GM23338 (cell line): ENCODE measurements around the gene SLC12A6. TPM values are rescaled to one million over a fixed set of nuclear protein-coding genes. Genes with fewer than 3 reads are reported as not detected.

Source experiments
- ATAC-seq: fragments of 200-7000 bp; cut with Tn5 transposase; 3 replicates; pipeline ENCODE4 v1.9.1; 2020
- DNase-seq: peaks from one replicate; pipeline ENCODE4 v3.0.0-alpha.2; 2015; ENCODE audit warnings: low spot score
- H2AFZ ChIP-seq: fragments of 200-600 bp; sonication (generic); 2 replicates; pipeline ENCODE4 v1.8.0; 2016; ENCODE audit warnings: antibody characterized with exemption, mild to moderate bottlenecking, moderate library complexity
- H3F3A ChIP-seq: fragments of 200-600 bp; sonication (generic); replicated peaks from 2 replicates; pipeline ENCODE4 v1.8.0; 2017; ENCODE audit warnings: antibody characterized with exemption, mixed run types, low read depth
- H3K27ac ChIP-seq: fragments of 200-600 bp; sonication (generic); 2 replicates; pipeline ENCODE4 v1.6.1; 2016; ENCODE audit warnings: low read depth
- H3K27me3 ChIP-seq: fragments of 200-600 bp; sonication (generic); 2 replicates; pipeline ENCODE4 v1.8.0; 2016; ENCODE audit warnings: mild to moderate bottlenecking, mixed run types, moderate library complexity; ENCODE audit not compliant: insufficient read depth
- H3K36me3 ChIP-seq: fragments of 200-600 bp; sonication (generic); 2 replicates; pipeline ENCODE4 v1.8.0; 2016; ENCODE audit warnings: mild to moderate bottlenecking; ENCODE audit not compliant: insufficient read depth
- H3K4me1 ChIP-seq: fragments of 200-600 bp; sonication (generic); 2 replicates; pipeline ENCODE4 v1.8.0; 2016; ENCODE audit warnings: mild to moderate bottlenecking, moderate library complexity; ENCODE audit not compliant: insufficient read depth
- H3K4me2 ChIP-seq: fragments of 200-600 bp; sonication (generic); 2 replicates; pipeline ENCODE4 v1.7.1; 2017; ENCODE audit warnings: mixed run types
- H3K4me3 ChIP-seq: fragments of 200-600 bp; sonication (generic); 2 replicates; pipeline ENCODE4 v1.6.1; 2016; ENCODE audit warnings: mixed run types
- H3K79me2 ChIP-seq: fragments of 200-600 bp; sonication (generic); replicated peaks from 2 replicates; pipeline ENCODE4 v1.8.0; 2017; ENCODE audit warnings: mild to moderate bottlenecking; ENCODE audit not compliant: insufficient read depth
- H3K9me2 ChIP-seq: fragments of 200-600 bp; sonication (generic); 2 replicates; pipeline ENCODE4 v1.8.0; 2017; ENCODE audit not compliant: insufficient read depth
- H4K20me1 ChIP-seq: fragments of 200-600 bp; sonication (generic); replicated peaks from 2 replicates; pipeline ENCODE4 v1.8.0; 2017; ENCODE audit warnings: mild to moderate bottlenecking; ENCODE audit not compliant: insufficient read depth
- H3K27ac Mint-ChIP-seq: 2 replicates; pipeline ENCODE4 v1.8.0; 2020; ENCODE audit warnings: inconsistent platforms, mild to moderate bottlenecking, moderate library complexity, mixed read lengths
- H3K27me3 Mint-ChIP-seq: 3 replicates; pipeline ENCODE4 v1.8.0; 2022; ENCODE audit warnings: low read depth, mild to moderate bottlenecking, moderate library complexity, mixed read lengths, inconsistent platforms; ENCODE audit not compliant: insufficient read depth, poor library complexity
- H3K36me3 Mint-ChIP-seq: 3 replicates; pipeline ENCODE4 v1.8.0; 2021; ENCODE audit warnings: low read depth, mild to moderate bottlenecking, inconsistent platforms, moderate library complexity, mixed read lengths
- H3K4me1 Mint-ChIP-seq: 3 replicates; pipeline ENCODE4 v1.8.0; 2020; ENCODE audit warnings: mild to moderate bottlenecking, inconsistent platforms, mixed read lengths
- H3K4me3 Mint-ChIP-seq: 3 replicates; pipeline ENCODE4 v1.8.0; 2021; ENCODE audit warnings: moderate library complexity, mild to moderate bottlenecking, inconsistent platforms, mixed read lengths
- H3K9me3 Mint-ChIP-seq: 3 replicates; pipeline ENCODE4 v1.8.0; 2020; ENCODE audit warnings: moderate library complexity, mild to moderate bottlenecking, inconsistent platforms, mixed read lengths
- CTCF ChIP-seq, 2 experiments: fragments of 200-600 bp in 1 of 2; sonication (generic) in 1 of 2; conservative IDR thresholded peaks; 2 replicates each; pipeline versions ENCODE4 v1.5.1 to v1.6.1; 2016 to 2017; ENCODE audit warnings: antibody characterized with exemption in 2 of 2, low read depth in 2 of 2, mild to moderate bottlenecking in 2 of 2, moderate library complexity in 1 of 2
- polyA plus RNA-seq: library from polyadenylated mRNA; unstranded; fragments of >200 nt; fragmentation: Nextera tagmentation; extraction: Ambion mirVana; gene quantifications from 2 replicates; pipeline ENCODE4 v1.2.1, GENCODE V29; 2016
- total RNA-seq: library from RNA; depleted of rRNA; stranded (reverse); fragments of >200 nt; shearing (Covaris generic); gene quantifications from 2 replicates; pipeline ENCODE4 v1.2.3, GENCODE V29; 2014
- TF ChIP-seq, protein P1 (sequence below): fragments of 250-450 bp; sonication (Bioruptor Pico); IDR thresholded peaks from 2 replicates; pipeline ENCODE4 v1.5.0; 2020; ENCODE audit warnings: mild to moderate bottlenecking, moderate library complexity

The SLC12A6 gene
- total and polyA plus RNA-seq, 2 experiments from 2014 or later = 2.4 to 14.1 TPM

GRCh38 chr15:34241376-34242330, 95.9 kb downstream of the SLC12A6 start:
- DNase-seq (peak; percentile 56), ATAC-seq (peak; percentile 75)
- H3K27ac ChIP-seq = no peak overlapping the region
- no peaks in the 10 kb centered on the region for H3K27me3 ChIP-seq
- Mint-ChIP-seq H3K27ac (no peak overlapping the region), H3K4me1 (peaks cover 15% of the 10 kb centered on the region; the same call in 2 of the 3 replicates), H3K9me3 (no peaks in the 10 kb centered on the region), H3K36me3 (no peaks in the 10 kb centered on the region; the same call in 2 of the 3 replicates), H3K4me3 (no peak overlapping the region), H3K27me3 (peaks cover 1% of the 10 kb centered on the region)
- H3K9me2 ChIP-seq = no peaks in the 10 kb centered on the region
- no peaks in the 10 kb centered on the region for H3K79me2 ChIP-seq
- H3K4me3 ChIP-seq = no peak overlapping the region
- H4K20me1 ChIP-seq = no peaks in the 10 kb centered on the region
- no peaks in the 10 kb centered on the region for H3K36me3 ChIP-seq
- H3F3A ChIP-seq = no peaks in the 10 kb centered on the region
- H3K4me2 ChIP-seq = no peak overlapping the region
- no peak overlapping the region for H2AFZ ChIP-seq
- TF ChIP-seq, protein P1, sequence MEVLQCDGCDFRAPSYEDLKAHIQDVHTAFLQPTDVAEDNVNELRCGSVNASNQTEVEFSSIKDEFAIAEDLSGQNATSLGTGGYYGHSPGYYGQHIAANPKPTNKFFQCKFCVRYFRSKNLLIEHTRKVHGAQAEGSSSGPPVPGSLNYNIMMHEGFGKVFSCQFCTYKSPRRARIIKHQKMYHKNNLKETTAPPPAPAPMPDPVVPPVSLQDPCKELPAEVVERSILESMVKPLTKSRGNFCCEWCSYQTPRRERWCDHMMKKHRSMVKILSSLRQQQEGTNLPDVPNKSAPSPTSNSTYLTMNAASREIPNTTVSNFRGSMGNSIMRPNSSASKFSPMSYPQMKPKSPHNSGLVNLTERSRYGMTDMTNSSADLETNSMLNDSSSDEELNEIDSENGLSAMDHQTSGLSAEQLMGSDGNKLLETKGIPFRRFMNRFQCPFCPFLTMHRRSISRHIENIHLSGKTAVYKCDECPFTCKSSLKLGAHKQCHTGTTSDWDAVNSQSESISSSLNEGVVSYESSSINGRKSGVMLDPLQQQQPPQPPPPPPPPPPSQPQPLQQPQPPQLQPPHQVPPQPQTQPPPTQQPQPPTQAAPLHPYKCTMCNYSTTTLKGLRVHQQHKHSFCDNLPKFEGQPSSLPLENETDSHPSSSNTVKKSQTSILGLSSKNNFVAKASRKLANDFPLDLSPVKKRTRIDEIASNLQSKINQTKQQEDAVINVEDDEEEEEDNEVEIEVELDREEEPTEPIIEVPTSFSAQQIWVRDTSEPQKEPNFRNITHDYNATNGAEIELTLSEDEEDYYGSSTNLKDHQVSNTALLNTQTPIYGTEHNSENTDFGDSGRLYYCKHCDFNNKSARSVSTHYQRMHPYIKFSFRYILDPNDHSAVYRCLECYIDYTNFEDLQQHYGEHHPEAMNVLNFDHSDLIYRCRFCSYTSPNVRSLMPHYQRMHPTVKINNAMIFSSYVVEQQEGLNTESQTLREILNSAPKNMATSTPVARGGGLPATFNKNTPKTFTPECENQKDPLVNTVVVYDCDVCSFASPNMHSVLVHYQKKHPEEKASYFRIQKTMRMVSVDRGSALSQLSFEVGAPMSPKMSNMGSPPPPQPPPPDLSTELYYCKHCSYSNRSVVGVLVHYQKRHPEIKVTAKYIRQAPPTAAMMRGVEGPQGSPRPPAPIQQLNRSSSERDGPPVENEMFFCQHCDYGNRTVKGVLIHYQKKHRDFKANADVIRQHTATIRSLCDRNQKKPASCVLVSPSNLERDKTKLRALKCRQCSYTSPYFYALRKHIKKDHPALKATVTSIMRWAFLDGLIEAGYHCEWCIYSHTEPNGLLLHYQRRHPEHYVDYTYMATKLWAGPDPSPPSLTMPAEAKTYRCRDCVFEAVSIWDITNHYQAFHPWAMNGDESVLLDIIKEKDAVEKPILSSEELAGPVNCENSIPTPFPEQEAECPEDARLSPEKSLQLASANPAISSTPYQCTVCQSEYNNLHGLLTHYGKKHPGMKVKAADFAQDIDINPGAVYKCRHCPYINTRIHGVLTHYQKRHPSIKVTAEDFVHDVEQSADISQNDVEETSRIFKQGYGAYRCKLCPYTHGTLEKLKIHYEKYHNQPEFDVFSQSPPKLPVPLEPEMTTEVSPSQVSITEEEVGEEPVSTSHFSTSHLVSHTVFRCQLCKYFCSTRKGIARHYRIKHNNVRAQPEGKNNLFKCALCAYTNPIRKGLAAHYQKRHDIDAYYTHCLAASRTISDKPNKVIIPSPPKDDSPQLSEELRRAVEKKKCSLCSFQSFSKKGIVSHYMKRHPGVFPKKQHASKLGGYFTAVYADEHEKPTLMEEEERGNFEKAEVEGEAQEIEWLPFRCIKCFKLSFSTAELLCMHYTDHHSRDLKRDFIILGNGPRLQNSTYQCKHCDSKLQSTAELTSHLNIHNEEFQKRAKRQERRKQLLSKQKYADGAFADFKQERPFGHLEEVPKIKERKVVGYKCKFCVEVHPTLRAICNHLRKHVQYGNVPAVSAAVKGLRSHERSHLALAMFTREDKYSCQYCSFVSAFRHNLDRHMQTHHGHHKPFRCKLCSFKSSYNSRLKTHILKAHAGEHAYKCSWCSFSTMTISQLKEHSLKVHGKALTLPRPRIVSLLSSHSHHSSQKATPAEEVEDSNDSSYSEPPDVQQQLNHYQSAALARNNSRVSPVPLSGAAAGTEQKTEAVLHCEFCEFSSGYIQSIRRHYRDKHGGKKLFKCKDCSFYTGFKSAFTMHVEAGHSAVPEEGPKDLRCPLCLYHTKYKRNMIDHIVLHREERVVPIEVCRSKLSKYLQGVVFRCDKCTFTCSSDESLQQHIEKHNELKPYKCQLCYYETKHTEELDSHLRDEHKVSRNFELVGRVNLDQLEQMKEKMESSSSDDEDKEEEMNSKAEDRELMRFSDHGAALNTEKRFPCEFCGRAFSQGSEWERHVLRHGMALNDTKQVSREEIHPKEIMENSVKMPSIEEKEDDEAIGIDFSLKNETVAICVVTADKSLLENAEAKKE = no peak
- peak; percentile 58 to 81 for TF ChIP-seq CTCF (conservative IDR thresholded peaks at IDR 0.05; ENCODE audit: low read depth in 2 of 2)
- H3K4me1 ChIP-seq = peaks cover 10% of the 10 kb centered on the region; the same call in 1 of the 2 replicates
